ENCODE measurements around the gene DTNBP1.
"Not testable (repeated sequence)": the region's sequence is repeated elsewhere in the genome, so short reads cannot be mapped to it uniquely, and the experiment has no call there.

DTNBP1 gene

GRCh38 chr6:15556711-15557110 is 106.1 kb downstream of the DTNBP1 start:
- no peak for DNase-seq (ENCODE audit: low spot score)

- no peak for DNase-seq (ENCODE audit: low spot score)
Observed at GRCh38 chr6:15555101-15556038, 107.5 kb downstream of the DTNBP1 start.

- DNase-seq (ENCODE audit: low spot score) = no peak
Observed at GRCh38 chr6:15554728-15555100, 108.1 kb downstream of the DTNBP1 start.

- DNase-seq (ENCODE audit: low spot score) = no peak
Observed at GRCh38 chr6:15553736-15554294, 109.0 kb downstream of the DTNBP1 start.

GRCh38 chr6:15553031-15553430 is 109.8 kb downstream of the DTNBP1 start:
- DNase-seq (ENCODE audit: low spot score) = no peak

GRCh38 chr6:15551798-15552197 is 111.0 kb downstream of the DTNBP1 start:
- no peak for DNase-seq (ENCODE audit: low spot score)

- DNase-seq (ENCODE audit: low spot score) = no peak
Observed at GRCh38 chr6:15551262-15551661, 111.6 kb downstream of the DTNBP1 start.

GRCh38 chr6:15550546-15551123 is 112.2 kb downstream of the DTNBP1 start:
- no peak for DNase-seq (ENCODE audit: low spot score)

GRCh38 chr6:15549371-15549770 is 113.5 kb downstream of the DTNBP1 start:
- DNase-seq (ENCODE audit: low spot score) = no peak

GRCh38 chr6:15547400-15547799 is 115.4 kb downstream of the DTNBP1 start:
- no peak for DNase-seq (ENCODE audit: low spot score)

GRCh38 chr6:15546591-15546990 is 116.2 kb downstream of the DTNBP1 start:
- DNase-seq (ENCODE audit: low spot score) = no peak

- no peak for DNase-seq (ENCODE audit: low spot score)
Observed at GRCh38 chr6:15544321-15544900, 118.4 kb downstream of the DTNBP1 start.

GRCh38 chr6:15543332-15543917 is 119.4 kb downstream of the DTNBP1 start:
- DNase-seq (ENCODE audit: low spot score) = not testable (repeated sequence)

GRCh38 chr6:15539722-15540270 is 123.0 kb downstream of the DTNBP1 start:
- no peak for DNase-seq (ENCODE audit: low spot score)

- no peak for DNase-seq (ENCODE audit: low spot score)
Observed at GRCh38 chr6:15538766-15539495, 123.9 kb downstream of the DTNBP1 start.

- DNase-seq (ENCODE audit: low spot score) = no peak
Observed at GRCh38 chr6:15538106-15538505, 124.7 kb downstream of the DTNBP1 start.

GRCh38 chr6:15536198-15536955 is 126.5 kb downstream of the DTNBP1 start:
- no peak for DNase-seq (ENCODE audit: low spot score)

- no peak for DNase-seq (ENCODE audit: low spot score)
Observed at GRCh38 chr6:15535495-15536197, 127.2 kb downstream of the DTNBP1 start.

- no peak for DNase-seq (ENCODE audit: low spot score)
Observed at GRCh38 chr6:15534974-15535373, 127.9 kb downstream of the DTNBP1 start.

Data from HuH-7 (cell line).